Measurements from ENCODE around the gene AKR1C8. TPM values are rescaled to one million over a fixed set of nuclear protein-coding genes. Genes with fewer than 3 reads are reported as not detected.

AKR1C8 gene
- total RNA-seq, 1 donor from 2014 or later: not detected

DNA sequence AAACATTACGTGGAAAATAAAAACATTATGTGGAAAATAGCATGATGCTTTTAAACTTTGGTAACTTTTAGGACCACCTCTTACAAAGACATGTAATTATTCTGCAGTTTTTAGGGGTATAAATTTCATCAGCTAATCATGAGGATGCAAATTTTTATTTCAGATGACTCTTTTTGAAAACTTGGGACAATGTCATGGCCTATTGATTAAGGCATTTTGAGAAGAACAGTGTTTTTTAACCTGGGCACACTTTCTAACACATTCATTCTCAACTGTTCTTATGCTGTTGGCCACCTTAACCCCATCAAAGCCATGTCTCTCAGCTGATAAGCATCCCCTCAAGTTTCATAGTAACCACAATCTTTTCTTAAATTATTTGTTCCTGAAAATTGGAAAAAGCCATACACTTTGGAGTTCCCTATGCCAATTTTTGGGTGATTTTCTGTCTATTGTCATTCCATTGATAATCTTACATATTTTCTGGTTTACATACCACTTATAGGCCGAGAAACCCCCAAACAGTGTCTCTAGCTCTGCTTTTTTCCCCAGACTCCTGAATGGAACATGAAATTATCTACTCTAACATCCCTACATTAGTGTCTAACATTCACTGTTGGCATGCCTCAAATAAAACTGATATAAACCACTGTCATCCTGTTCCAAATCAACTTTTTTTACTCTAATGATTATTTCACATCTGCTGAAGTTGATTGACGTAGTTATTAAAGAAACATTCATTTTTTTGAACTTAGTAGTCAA is 76.1 kb downstream of the AKR1C8 start:
- no peak for DNase-seq (ENCODE audit: low read depth in 2 of 2)

DNA sequence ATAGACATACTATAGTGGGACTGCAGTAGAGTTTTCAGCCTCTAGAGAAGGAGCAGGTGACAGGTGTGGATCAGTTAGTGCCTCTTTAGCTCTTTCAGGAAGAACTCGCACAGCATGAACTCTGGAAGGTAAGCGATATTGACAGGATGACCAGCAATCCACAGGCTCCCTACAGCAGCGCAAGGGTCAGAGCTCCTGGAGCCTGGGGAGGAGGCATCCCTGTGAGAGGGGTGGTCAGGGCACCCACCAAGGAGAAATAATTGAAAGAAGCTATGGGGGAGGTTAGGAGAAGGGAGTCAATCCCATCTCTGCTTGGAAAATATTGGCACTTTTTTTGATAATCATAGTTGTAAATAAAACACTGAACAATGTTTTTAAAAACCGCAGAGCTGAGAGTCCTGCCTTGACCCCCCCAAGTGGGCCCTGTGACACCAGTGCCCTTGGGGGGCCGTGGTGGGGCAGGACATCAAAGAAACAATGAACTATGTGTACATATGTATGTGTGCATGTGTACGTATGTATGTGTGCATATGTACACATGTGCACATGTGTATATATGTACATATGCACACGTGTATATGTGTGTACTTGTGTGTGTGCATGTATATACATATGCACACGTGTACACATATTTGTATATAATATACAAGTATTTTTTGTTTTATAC is 77.0 kb downstream of the AKR1C8 start:
- no peak for DNase-seq (ENCODE audit: low read depth in 2 of 2)

DNA sequence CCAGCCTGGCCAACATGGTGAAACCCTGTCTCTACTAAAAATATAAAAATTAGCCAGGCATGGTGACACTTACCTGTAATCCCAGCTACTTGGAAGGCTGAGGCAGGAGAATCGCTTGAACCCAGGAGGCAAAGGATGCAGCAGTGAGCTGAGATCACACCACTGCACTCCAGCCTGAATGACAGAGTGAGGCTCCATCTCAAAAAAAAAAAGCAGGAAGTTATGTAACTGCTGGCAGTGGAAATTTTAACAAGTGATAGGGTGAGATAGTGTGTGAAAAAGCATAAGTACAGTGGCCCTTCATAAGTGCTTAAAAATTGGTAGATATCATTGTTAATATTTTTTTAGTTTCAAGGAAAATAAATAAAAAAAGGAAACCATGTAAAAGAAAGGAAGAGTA is 78.4 kb downstream of the AKR1C8 start:
- no peak for DNase-seq (ENCODE audit: low read depth in 2 of 2)

GRCh38 chr10:5105626-5106025 is 79.3 kb downstream of the AKR1C8 start:
- peak in 1 of 2 donors; percentile 43 for DNase-seq (ENCODE audit: low read depth in 2 of 2)

Other genes starting within 250 kb of the AKR1C8 start
- 30.8 and 81.5 TPM in 2 replicates for gene AKR1C1, start 221.7 kb downstream of the AKR1C8 start, total RNA-seq
- 22.7 and 53.6 TPM in 2 replicates for gene AKR1C2, start 181.3 kb downstream of the AKR1C8 start, total RNA-seq
- gene AKR1C3, start 90.7 kb downstream of the AKR1C8 start, total RNA-seq: 173 and 272 TPM in 2 replicates
- gene AKR1C4, start 11.7 kb upstream of the AKR1C8 start, total RNA-seq: 0.13 TPM in 1 of 2 replicates, not detected in the other
- not detected in 2 replicates for gene UCN3, start 179.8 kb upstream of the AKR1C8 start, total RNA-seq
- not detected in 2 replicates for gene TUBAL3, start 219.7 kb upstream of the AKR1C8 start, total RNA-seq
- gene NET1, start 227.4 kb upstream of the AKR1C8 start, total RNA-seq: 20.0 and 20.7 TPM in 2 replicates